Raji (cell line): ENCODE results near the gene MAST2.

Experiments
- POLR2A ChIP-seq: IDR thresholded peaks from 2 replicates; pipeline ENCODE4 v1.6.1; 2011; ENCODE audit warnings: low read depth, low read length, control low read depth; ENCODE audit not compliant: insufficient read depth

MAST2 gene

GRCh38 chr1:46077644-46078043 is 274.2 kb downstream of the MAST2 start:
- TF ChIP-seq POLR2A, result no peak

- TF ChIP-seq POLR2A, result no peak
Observed at GRCh38 chr1:46080257-46080656, 276.8 kb downstream of the MAST2 start.

GRCh38 chr1:46081206-46081605 is 277.8 kb downstream of the MAST2 start:
- TF ChIP-seq POLR2A, result no peak

GRCh38 chr1:46081619-46082018 is 278.2 kb downstream of the MAST2 start:
- TF ChIP-seq POLR2A, result no peak

DNA sequence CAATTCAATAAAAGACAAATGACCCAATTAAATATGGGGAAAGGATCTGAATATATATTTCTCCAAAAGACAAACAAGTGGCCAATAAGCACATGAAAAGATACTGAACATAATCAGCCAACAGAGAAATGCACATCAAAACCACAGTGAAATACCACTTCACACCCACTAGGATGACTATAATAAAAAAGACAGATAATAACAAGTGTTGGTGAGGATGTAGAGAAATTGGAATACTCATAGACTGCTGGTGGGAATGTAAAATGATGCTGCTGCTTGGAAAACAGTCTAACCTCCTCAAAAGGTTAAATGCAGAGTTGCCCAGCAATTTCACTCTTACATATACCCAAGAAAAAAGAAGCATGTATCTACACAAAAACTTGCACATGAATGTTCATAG is 280.2 kb downstream of the MAST2 start:
- TF ChIP-seq POLR2A, result no peak

DNA sequence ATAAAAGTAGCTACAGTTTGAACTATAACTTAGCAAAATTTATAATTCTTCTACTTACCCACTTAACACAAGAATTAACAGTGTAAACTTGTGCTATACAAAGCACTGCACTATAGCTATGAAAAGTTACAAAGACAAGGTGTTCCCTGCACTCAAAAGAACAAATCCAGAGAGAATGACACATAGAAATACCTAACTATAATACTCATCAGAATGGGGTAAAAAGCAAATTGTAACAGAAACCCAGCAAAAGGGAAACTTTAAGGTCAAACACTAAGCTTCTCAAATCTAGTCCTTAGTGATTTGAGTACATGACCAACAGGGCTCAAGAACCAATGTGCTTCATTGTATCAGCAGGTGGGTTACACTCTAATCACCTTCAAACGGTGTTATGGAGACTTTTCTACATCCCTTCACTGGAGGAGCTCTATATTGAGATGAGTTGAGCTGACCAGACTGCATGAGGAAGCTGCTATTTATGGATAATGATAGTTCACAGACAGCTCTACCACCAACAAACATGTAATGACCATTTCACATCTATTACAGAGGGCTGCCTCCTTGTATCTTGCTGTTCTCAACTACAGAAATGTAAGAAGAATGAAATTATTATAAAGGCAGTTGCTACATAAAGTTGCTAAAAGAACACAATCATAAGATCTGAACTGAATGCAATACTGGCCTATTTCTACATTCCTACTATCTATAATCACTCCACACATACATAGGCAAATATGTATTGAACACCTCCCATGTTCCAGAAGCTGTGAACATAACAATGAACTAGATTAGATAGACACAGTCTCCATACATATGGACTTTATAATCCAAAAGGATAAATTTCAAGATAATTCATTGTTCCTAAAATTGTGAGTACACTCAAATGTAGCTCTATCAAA is 281.4 kb downstream of the MAST2 start:
- no peak for TF ChIP-seq POLR2A
